Keratinocyte (primary cell): ENCODE data around the gene BARX2. TPM values are rescaled to one million over a fixed set of nuclear protein-coding genes. Genes with fewer than 3 reads are reported as not detected.

Experiments used
- DNase-seq: peaks from one replicate; pipeline ENCODE4 v3.0.0-alpha.2; 2011; ENCODE audit warnings: low read depth, missing footprints, low spot score
- FAIRE-seq: peaks from 2 replicates; lab custom pipeline; 2011; peaks lifted over from hg19 to GRCh38; lab: Jason Lieb, UNC
- H2AFZ ChIP-seq: 2 replicates; pipeline ENCODE4 v1.6.0; 2012; ENCODE audit warnings: low read length, control low read depth, inconsistent platforms; ENCODE audit not compliant: control insufficient read depth
- H3K27ac ChIP-seq: 2 replicates; pipeline ENCODE4 v1.5.1; 2011; ENCODE audit warnings: low read length; ENCODE audit not compliant: control insufficient read depth, insufficient read depth
- H3K27me3 ChIP-seq: 3 replicates; pipeline ENCODE4 v1.6.0; 2011; ENCODE audit warnings: low read length; ENCODE audit not compliant: control insufficient read depth, insufficient read depth; ENCODE audit errors: extremely low read depth
- H3K36me3 ChIP-seq, 2 experiments: 2 replicates in 1 of 2; 3 replicates in 1 of 2; pipeline ENCODE4 v1.5.1; 2011; ENCODE audit warnings: low read length in 2 of 2, mild to moderate bottlenecking in 1 of 2; ENCODE audit not compliant: control insufficient read depth in 2 of 2, insufficient read depth in 2 of 2; ENCODE audit errors: extremely low read depth in 1 of 2
- H3K4me1 ChIP-seq: 3 replicates; pipeline ENCODE4 v1.5.1; 2011; ENCODE audit warnings: low read length; ENCODE audit not compliant: control insufficient read depth, insufficient read depth; ENCODE audit errors: extremely low read depth
- H3K4me2 ChIP-seq: 3 replicates; pipeline ENCODE4 v1.6.0; 2011; ENCODE audit warnings: low read depth, low read length; ENCODE audit not compliant: control insufficient read depth, insufficient read depth; ENCODE audit errors: extremely low read depth
- H3K4me3 ChIP-seq, 3 experiments: fragments of 200-600 bp in 1 of 3; sonication (generic) in 1 of 3; 2 replicates in 2 of 3; 3 replicates in 1 of 3; pipeline ENCODE4 v1.5.1; 2011 to 2016; ENCODE audit warnings: low read length in 3 of 3, mild to moderate bottlenecking in 3 of 3, control low read depth in 2 of 3, inconsistent platforms in 1 of 3, low read depth in 1 of 3, mixed read lengths in 1 of 3, mixed run types in 1 of 3, moderate library complexity in 1 of 3; ENCODE audit not compliant: control insufficient read depth in 2 of 3, insufficient read depth in 2 of 3; ENCODE audit errors: extremely low read depth in 1 of 3
- H3K79me2 ChIP-seq: 2 replicates; pipeline ENCODE4 v1.6.0; 2012; ENCODE audit warnings: low read length; ENCODE audit not compliant: control insufficient read depth, insufficient read depth
- H3K9ac ChIP-seq: 3 replicates; pipeline ENCODE4 v1.6.0; 2011; ENCODE audit warnings: low read length; ENCODE audit not compliant: control insufficient read depth, insufficient read depth; ENCODE audit errors: extremely low read depth
- H3K9me1 ChIP-seq: 3 replicates; pipeline ENCODE4 v1.6.0; 2011; ENCODE audit warnings: low read length; ENCODE audit not compliant: control insufficient read depth, insufficient read depth; ENCODE audit errors: extremely low read depth
- H3K9me3 ChIP-seq: 2 replicates; pipeline ENCODE4 v1.5.1; 2012; ENCODE audit warnings: low read depth, low read length; ENCODE audit not compliant: control insufficient read depth
- H4K20me1 ChIP-seq: 3 replicates; pipeline ENCODE4 v1.6.0; 2011; ENCODE audit warnings: low read length; ENCODE audit not compliant: control insufficient read depth, insufficient read depth; ENCODE audit errors: extremely low read depth
- CTCF ChIP-seq, 3 experiments: IDR thresholded peaks in 1 of 3; conservative IDR thresholded peaks in 1 of 3; optimal IDR thresholded peaks in 1 of 3; 2 replicates in 2 of 3; 3 replicates in 1 of 3; pipeline versions ENCODE3 to v1.5.1; 2011; ENCODE audit warnings: low read length in 3 of 3, mild to moderate bottlenecking in 3 of 3, moderate library complexity in 2 of 3, control low read depth in 1 of 3, inconsistent platforms in 1 of 3; ENCODE audit not compliant: insufficient read depth in 2 of 3; ENCODE audit errors: extremely low read depth in 1 of 3
- EZH2 ChIP-seq: IDR thresholded peaks from one replicate; pipeline ENCODE4 v1.6.1; 2012; ENCODE audit warnings: inconsistent platforms, mild to moderate bottlenecking, low read length, moderate library complexity
- dilution Hi-C: fragments of 300-500 bp; cut with MboI; formaldehyde crosslinking; loops from one replicate; pipeline ENCODE4 v1.7.0; 2020; ENCODE audit warnings: low sequenced_read_pairs; ENCODE audit not compliant: extremely low pct_ligation_motif_present
- polyA plus RNA-seq, 5 experiments: library from polyadenylated mRNA; depleted of rRNA in 3 of 5; stranded (reverse) in 3 of 5; stranded (forward) in 1 of 5; unstranded in 1 of 5; fragments of >200 nt; gene quantifications; 1 replicate in 1 of 5; 2 replicates in 3 of 5; 3 replicates in 1 of 5; pipeline versions ENCODE4 v1.2.1 to v1.2.3, GENCODE V29; 2011 to 2012; ENCODE audit warnings: missing spikeins in 2 of 5, low read depth in 1 of 5, low replicate concordance in 1 of 5

Gene BARX2
- polyA plus RNA-seq, 1 donor (not counting 4 experiments of a cell fraction or from before 2014, with no cell fraction given) = 0.87 TPM

DNA sequence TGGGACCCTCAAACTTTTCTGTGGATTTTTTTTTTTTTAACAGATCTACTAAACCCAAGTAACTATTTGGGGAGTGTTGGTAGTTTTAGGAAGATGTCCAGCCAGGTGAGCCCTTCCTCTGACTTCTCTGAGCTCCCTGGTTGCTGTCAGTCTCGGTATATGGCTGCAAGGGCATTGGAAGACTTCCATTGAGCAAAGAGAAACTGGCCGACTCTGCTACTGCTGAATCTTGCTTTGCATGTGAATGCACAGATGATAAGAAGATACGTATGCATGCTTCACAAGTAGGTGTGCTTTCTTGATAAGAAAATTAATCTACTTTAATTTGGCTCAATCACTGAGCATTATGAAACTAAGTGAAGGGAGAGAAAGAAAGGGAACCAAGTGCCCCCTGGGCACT, 51.1 kb downstream of the BARX2 start:
- no peak overlapping the region for H3K9ac ChIP-seq
- no peaks in the 10 kb centered on the region for H3K9me1 ChIP-seq
- no peak overlapping the region for H2AFZ ChIP-seq
- FAIRE-seq (no peak), DNase-seq (no peak)
- H3K79me2 ChIP-seq = no peaks in the 10 kb centered on the region
- H3K27me3 ChIP-seq = peaks cover 3% of the 10 kb centered on the region
- no peaks in the 10 kb centered on the region for H3K4me1 ChIP-seq
- no peak overlapping the region for H3K27ac ChIP-seq
- H3K9me3 ChIP-seq = no peaks in the 10 kb centered on the region
- no peak overlapping the region for H3K4me2 ChIP-seq
- no peaks in the 10 kb centered on the region for H4K20me1 ChIP-seq
- dilution Hi-C loops = no loop called here
- no peak for TF ChIP-seq EZH2
- TF ChIP-seq CTCF (optimal IDR thresholded peaks at IDR 0.05 in 1 of 3, IDR thresholded peaks at IDR 0.05 in 1 of 3, conservative IDR thresholded peaks at IDR 0.05 in 1 of 3; ENCODE audit: extremely low read depth in 1 of 3, insufficient read depth in 2 of 3, low read length in 3 of 3) = no peak
- no peaks in the 10 kb centered on the region for H3K36me3 ChIP-seq
- no peak overlapping the region for H3K4me3 ChIP-seq

- no peak overlapping the region for H3K27ac ChIP-seq
- H3K79me2 ChIP-seq = no peaks in the 10 kb centered on the region
- H3K27me3 ChIP-seq = peaks cover 3% of the 10 kb centered on the region
- no peak overlapping the region for H2AFZ ChIP-seq
- H3K9ac ChIP-seq = no peak overlapping the region
- H3K9me1 ChIP-seq = no peaks in the 10 kb centered on the region
- dilution Hi-C loops = no loop called here
- H3K4me1 ChIP-seq = no peaks in the 10 kb centered on the region
- DNase-seq (no peak), FAIRE-seq (no peak)
- TF ChIP-seq CTCF (optimal IDR thresholded peaks at IDR 0.05 in 1 of 3, IDR thresholded peaks at IDR 0.05 in 1 of 3, conservative IDR thresholded peaks at IDR 0.05 in 1 of 3; ENCODE audit: extremely low read depth in 1 of 3, insufficient read depth in 2 of 3, low read length in 3 of 3) (no peak), EZH2 (no peak)
- H3K4me3 ChIP-seq = no peak overlapping the region
- no peak overlapping the region for H3K4me2 ChIP-seq
- no peaks in the 10 kb centered on the region for H3K9me3 ChIP-seq
- no peaks in the 10 kb centered on the region for H4K20me1 ChIP-seq
- H3K36me3 ChIP-seq = no peaks in the 10 kb centered on the region
Observed at GRCh38 chr11:129427376-129427775, 51.7 kb downstream of the BARX2 start.
